Heart left ventricle (tissue), 13 donors: Measurements from ENCODE around the gene SUCLG1.

Experiments
- POLR2A ChIP-seq, 2 donors: fragments of 450-650 bp; IDR thresholded peaks; one replicate each; pipeline ENCODE4 v1.6.1; 2017; ENCODE audit warnings: antibody characterized with exemption in 2 of 2, mild to moderate bottlenecking in 2 of 2, moderate library complexity in 2 of 2
- TF ChIP-seq, protein P1 (sequence below), 12 donors: fragments of 200-600 bp; sonication (generic) in 4 of 12; IDR thresholded peaks; one replicate each; pipeline versions ENCODE4 v1.5.0 to v1.8.0; 2018 to 2022; ENCODE audit warnings: antibody characterized with exemption in 12 of 12, mild to moderate bottlenecking in 5 of 12
- donor health status: ischemic (EF 13 %, LVEDD 7.1; RV severe dilation, severe dysfunction).
- donor health status: DM: no; HTN: yes; CAD: no.
- donor health status: DM: no; HTN: no; CAD: no.
- donor health status: ischemic (EF 25% LVEDD 6.9; RV normal size, moderate dysfunction).
- donor health status: ischemic (EF 25% LVEDD 5.7; RV mildly dilated, moderate dysfunction).
- donor health status: ischemic (EF 35%, LVEDD 5.7; RV mildly dilated, moderate dysfunction).
- donor health status: nonischemic (EF 11% LVEDD 7.7; RV severe dilation, severe dysfunction).
- donor health status: DM: yes; HTN: yes; CAD: no.
- donor health status: PGD.
- donor health status: ischemic (EF 29% LVEDD 5.4; RV normal size, mild dysfunction).
- donor health status: nonischemic (EF 23%, LVEDD 6.1; RV moderate dilation, normal function).

DNA sequence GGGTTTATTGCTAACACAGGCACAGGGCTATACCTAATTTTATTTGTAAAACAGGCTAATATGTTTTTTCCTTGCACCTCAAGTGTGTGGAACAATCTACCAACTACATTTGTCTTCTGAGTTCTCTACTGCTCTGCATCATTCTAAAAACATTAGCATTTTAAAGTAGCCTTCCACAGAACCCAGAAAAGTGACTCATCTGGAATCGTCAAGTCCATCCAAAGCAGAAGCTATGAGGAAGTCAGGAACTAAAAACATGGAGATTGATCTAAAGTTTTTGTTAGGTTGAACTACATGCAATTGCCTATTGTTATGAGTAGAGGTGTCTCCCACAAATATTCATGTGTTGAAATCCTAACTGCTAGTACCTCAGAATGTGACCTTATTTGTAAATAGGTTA, 70.9 kb downstream of the SUCLG1 start:
- TF ChIP-seq, protein P1, sequence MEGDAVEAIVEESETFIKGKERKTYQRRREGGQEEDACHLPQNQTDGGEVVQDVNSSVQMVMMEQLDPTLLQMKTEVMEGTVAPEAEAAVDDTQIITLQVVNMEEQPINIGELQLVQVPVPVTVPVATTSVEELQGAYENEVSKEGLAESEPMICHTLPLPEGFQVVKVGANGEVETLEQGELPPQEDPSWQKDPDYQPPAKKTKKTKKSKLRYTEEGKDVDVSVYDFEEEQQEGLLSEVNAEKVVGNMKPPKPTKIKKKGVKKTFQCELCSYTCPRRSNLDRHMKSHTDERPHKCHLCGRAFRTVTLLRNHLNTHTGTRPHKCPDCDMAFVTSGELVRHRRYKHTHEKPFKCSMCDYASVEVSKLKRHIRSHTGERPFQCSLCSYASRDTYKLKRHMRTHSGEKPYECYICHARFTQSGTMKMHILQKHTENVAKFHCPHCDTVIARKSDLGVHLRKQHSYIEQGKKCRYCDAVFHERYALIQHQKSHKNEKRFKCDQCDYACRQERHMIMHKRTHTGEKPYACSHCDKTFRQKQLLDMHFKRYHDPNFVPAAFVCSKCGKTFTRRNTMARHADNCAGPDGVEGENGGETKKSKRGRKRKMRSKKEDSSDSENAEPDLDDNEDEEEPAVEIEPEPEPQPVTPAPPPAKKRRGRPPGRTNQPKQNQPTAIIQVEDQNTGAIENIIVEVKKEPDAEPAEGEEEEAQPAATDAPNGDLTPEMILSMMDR (IDR thresholded peaks at IDR 0.05) = no peak
- no peak for TF ChIP-seq POLR2A (IDR thresholded peaks at IDR 0.05)
